PC-3 (cell line): ENCODE results near the gene RTP3.

Experiments
- EZH2 ChIP-seq: fragments of 300-600 bp; sonication (generic); IDR thresholded peaks from one replicate; pipeline ENCODE4 v1.6.1; 2017; ENCODE audit warnings: antibody characterized with exemption, mild to moderate bottlenecking, low read length; ENCODE audit not compliant: unreplicated experiment
- EZH2phosphoT487 ChIP-seq: fragments of 300-600 bp; sonication (generic); IDR thresholded peaks from 2 replicates; pipeline ENCODE4 v1.6.1; 2018; ENCODE audit warnings: mild to moderate bottlenecking, antibody characterized with exemption, low read length, borderline replicate concordance
- TF ChIP-seq, protein P1 (sequence below): fragments of 300-600 bp; sonication (generic); conservative IDR thresholded peaks from 2 replicates; pipeline ENCODE4 v1.5.1; 2017; ENCODE audit warnings: antibody characterized with exemption, low read depth, mild to moderate bottlenecking, low read length

DNA sequence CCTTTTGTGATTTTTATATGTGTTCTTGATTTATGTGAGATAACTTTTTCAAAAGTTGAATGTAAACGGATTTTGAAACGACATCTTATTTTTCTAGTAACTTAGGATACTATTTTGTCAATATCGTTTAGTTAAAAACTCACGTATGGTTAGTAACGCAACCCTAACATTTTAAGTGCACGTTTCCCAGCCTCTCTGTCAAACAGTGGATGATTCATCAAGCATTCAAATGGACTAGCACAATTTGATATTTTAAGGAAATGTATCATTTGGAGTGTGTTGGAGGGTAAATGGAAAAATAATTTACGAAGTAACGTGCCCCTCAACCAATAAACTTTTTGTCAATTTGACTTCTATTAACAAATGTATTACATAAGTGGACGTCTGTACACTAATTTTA, 23.3 kb downstream of the RTP3 start:
- TF ChIP-seq, protein P1, sequence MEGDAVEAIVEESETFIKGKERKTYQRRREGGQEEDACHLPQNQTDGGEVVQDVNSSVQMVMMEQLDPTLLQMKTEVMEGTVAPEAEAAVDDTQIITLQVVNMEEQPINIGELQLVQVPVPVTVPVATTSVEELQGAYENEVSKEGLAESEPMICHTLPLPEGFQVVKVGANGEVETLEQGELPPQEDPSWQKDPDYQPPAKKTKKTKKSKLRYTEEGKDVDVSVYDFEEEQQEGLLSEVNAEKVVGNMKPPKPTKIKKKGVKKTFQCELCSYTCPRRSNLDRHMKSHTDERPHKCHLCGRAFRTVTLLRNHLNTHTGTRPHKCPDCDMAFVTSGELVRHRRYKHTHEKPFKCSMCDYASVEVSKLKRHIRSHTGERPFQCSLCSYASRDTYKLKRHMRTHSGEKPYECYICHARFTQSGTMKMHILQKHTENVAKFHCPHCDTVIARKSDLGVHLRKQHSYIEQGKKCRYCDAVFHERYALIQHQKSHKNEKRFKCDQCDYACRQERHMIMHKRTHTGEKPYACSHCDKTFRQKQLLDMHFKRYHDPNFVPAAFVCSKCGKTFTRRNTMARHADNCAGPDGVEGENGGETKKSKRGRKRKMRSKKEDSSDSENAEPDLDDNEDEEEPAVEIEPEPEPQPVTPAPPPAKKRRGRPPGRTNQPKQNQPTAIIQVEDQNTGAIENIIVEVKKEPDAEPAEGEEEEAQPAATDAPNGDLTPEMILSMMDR: no peak
- TF ChIP-seq EZH2 (no peak), EZH2phosphoT487 (no peak)
